ENCODE data around the gene SLC4A7. TPM values are rescaled to one million over a fixed set of nuclear protein-coding genes. Genes with fewer than 3 reads are reported as not detected.

Gene SLC4A7
- total and polyA plus RNA-seq, 2 experiments from 2014 or later: 25.5 to 73.4 TPM

GRCh38 chr3:27507111-27507510, 22.9 kb upstream of the SLC4A7 start:
- H3F3A ChIP-seq (ENCODE audit: insufficient read depth): peaks cover 28% of the 10 kb centered on the region
- no peak overlapping the region for H3K4me2 ChIP-seq (ENCODE audit: unreplicated experiment)
- no peaks in the 10 kb centered on the region for H4K20me1 ChIP-seq (ENCODE audit: insufficient read depth)
- H3K36me3 ChIP-seq (ENCODE audit: low read depth): no peaks in the 10 kb centered on the region
- TF ChIP-seq EZH2 (IDR thresholded peaks at IDR 0.05; ENCODE audit: insufficient read depth, poor library complexity, severe bottlenecking) (no peak), EZH2phosphoT487 (IDR thresholded peaks at IDR 0.05; ENCODE audit: insufficient read depth, low read depth) (no peak)
- no peaks in the 10 kb centered on the region for H3K9me3 ChIP-seq (ENCODE audit: low read depth)
- H3K79me2 ChIP-seq (ENCODE audit: insufficient read depth): no peaks in the 10 kb centered on the region
- H3K4me1 ChIP-seq (ENCODE audit: insufficient read depth): peaks cover 22% of the 10 kb centered on the region
- no peak overlapping the region for H3K9ac ChIP-seq
- no peak overlapping the region for H3K4me3 ChIP-seq
- no peaks in the 10 kb centered on the region for H3K9me2 ChIP-seq (ENCODE audit: insufficient read depth)
- H3K27me3 ChIP-seq (replicated peaks; ENCODE audit: insufficient read depth): no peaks in the 10 kb centered on the region
- no peak overlapping the region for H3K27ac ChIP-seq
- no peak for DNase-seq
- H2AFZ ChIP-seq: no peak overlapping the region
- in situ Hi-C loops (cut with MboI): no loop called here
- WGBS, 2 experiments (ENCODE audit: low coverage in 1 of 2, low lambda C conversion rate in 2 of 2, missing lambda C conversion rate in 2 of 2): 34 to 52% methylated on average over 1 of the region's 1 CpG

GRCh38 chr3:27504749-27505148, 20.6 kb upstream of the SLC4A7 start:
- Histone ChIP-seq H3K4me2 (ENCODE audit: unreplicated experiment) (peak overlapping the region; percentile 31), H3K27ac (peak overlapping the region; percentile 65; the same call in 1 of the 2 replicates)
- DNase-seq: no peak

GRCh38 chr3:27503526-27503925, 19.3 kb upstream of the SLC4A7 start:
- H3K9me3 ChIP-seq (ENCODE audit: low read depth): no peaks in the 10 kb centered on the region
- peak overlapping the region; percentile 65 for H3K27ac ChIP-seq
- H3K4me2 ChIP-seq (ENCODE audit: unreplicated experiment): peak overlapping the region; percentile 31
- H3K79me2 ChIP-seq (ENCODE audit: insufficient read depth): no peaks in the 10 kb centered on the region
- H3K9me2 ChIP-seq (ENCODE audit: insufficient read depth): no peaks in the 10 kb centered on the region
- no peaks in the 10 kb centered on the region for H4K20me1 ChIP-seq (ENCODE audit: insufficient read depth)
- H2AFZ ChIP-seq: no peak overlapping the region
- TF ChIP-seq EZH2phosphoT487 (IDR thresholded peaks at IDR 0.05; ENCODE audit: insufficient read depth, low read depth) (no peak), EZH2 (IDR thresholded peaks at IDR 0.05; ENCODE audit: insufficient read depth, poor library complexity, severe bottlenecking) (no peak)
- peaks cover 28% of the 10 kb centered on the region for H3F3A ChIP-seq (ENCODE audit: insufficient read depth)
- peak overlapping the region; percentile 0; the same call in 1 of the 2 replicates for H3K9ac ChIP-seq
- H3K36me3 ChIP-seq (ENCODE audit: low read depth): no peaks in the 10 kb centered on the region
- WGBS, 2 experiments (ENCODE audit: low coverage in 1 of 2, low lambda C conversion rate in 2 of 2, missing lambda C conversion rate in 2 of 2): 0 to 3% methylated on average over 5 of the region's 5 CpGs
- peaks cover 22% of the 10 kb centered on the region for H3K4me1 ChIP-seq (ENCODE audit: insufficient read depth)
- peak; percentile 80 for DNase-seq
- in situ Hi-C loops (cut with MboI): no loop called here
- no peak overlapping the region for H3K4me3 ChIP-seq
- H3K27me3 ChIP-seq (replicated peaks; ENCODE audit: insufficient read depth): no peaks in the 10 kb centered on the region

More at GRCh38 chr3:27504749-27505148, 20.6 kb upstream of the SLC4A7 start:
- no peak overlapping the region for H3K4me3 ChIP-seq
- no peak overlapping the region for H3K9ac ChIP-seq
- no peaks in the 10 kb centered on the region for H3K79me2 ChIP-seq (ENCODE audit: insufficient read depth)
- H3K4me1 ChIP-seq (ENCODE audit: insufficient read depth): peaks cover 22% of the 10 kb centered on the region
- TF ChIP-seq EZH2phosphoT487 (IDR thresholded peaks at IDR 0.05; ENCODE audit: insufficient read depth, low read depth): no peak
- TF ChIP-seq EZH2 (IDR thresholded peaks at IDR 0.05; ENCODE audit: insufficient read depth, poor library complexity, severe bottlenecking): no peak
- peaks cover 28% of the 10 kb centered on the region for H3F3A ChIP-seq (ENCODE audit: insufficient read depth)
- H3K36me3 ChIP-seq (ENCODE audit: low read depth): no peaks in the 10 kb centered on the region
- WGBS, 2 experiments (ENCODE audit: low coverage in 1 of 2, low lambda C conversion rate in 2 of 2, missing lambda C conversion rate in 2 of 2): 93 to 96% methylated on average over 1 of the region's 1 CpG
- no peaks in the 10 kb centered on the region for H3K9me3 ChIP-seq (ENCODE audit: low read depth)
- no peaks in the 10 kb centered on the region for H3K9me2 ChIP-seq (ENCODE audit: insufficient read depth)
- no peaks in the 10 kb centered on the region for H3K27me3 ChIP-seq (replicated peaks; ENCODE audit: insufficient read depth)
- in situ Hi-C loops (cut with MboI): no loop called here
- H4K20me1 ChIP-seq (ENCODE audit: insufficient read depth): no peaks in the 10 kb centered on the region
- H2AFZ ChIP-seq: peak overlapping the region; percentile 24; the same call in 1 of the 2 replicates

GRCh38 chr3:27501759-27502158, 17.6 kb upstream of the SLC4A7 start:
- Histone ChIP-seq H3K4me3 (no peak overlapping the region), H3K9ac (no peak overlapping the region), H4K20me1 (ENCODE audit: insufficient read depth) (no peaks in the 10 kb centered on the region), H3F3A (ENCODE audit: insufficient read depth) (peaks cover 20% of the 10 kb centered on the region), H3K36me3 (ENCODE audit: low read depth) (no peaks in the 10 kb centered on the region), H3K27ac (no peak overlapping the region), H3K9me3 (ENCODE audit: low read depth) (no peaks in the 10 kb centered on the region), H3K4me1 (ENCODE audit: insufficient read depth) (peaks cover 18% of the 10 kb centered on the region), H2AFZ (no peak overlapping the region), H3K79me2 (ENCODE audit: insufficient read depth) (no peaks in the 10 kb centered on the region), H3K4me2 (ENCODE audit: unreplicated experiment) (no peak overlapping the region), H3K27me3 (replicated peaks; ENCODE audit: insufficient read depth) (no peaks in the 10 kb centered on the region), H3K9me2 (ENCODE audit: insufficient read depth) (no peaks in the 10 kb centered on the region)
- TF ChIP-seq EZH2phosphoT487 (IDR thresholded peaks at IDR 0.05; ENCODE audit: insufficient read depth, low read depth) (no peak), EZH2 (IDR thresholded peaks at IDR 0.05; ENCODE audit: insufficient read depth, poor library complexity, severe bottlenecking) (no peak)
- in situ Hi-C loops (cut with MboI): no loop called here
- 93 to 97% methylated on average over 3 of the region's 3 CpGs for WGBS, 2 experiments (ENCODE audit: low coverage in 1 of 2, low lambda C conversion rate in 2 of 2, missing lambda C conversion rate in 2 of 2)
- DNase-seq: no peak

- Histone ChIP-seq H3K79me2 (ENCODE audit: insufficient read depth) (no peaks in the 10 kb centered on the region), H3K36me3 (ENCODE audit: low read depth) (no peaks in the 10 kb centered on the region), H3K9me3 (ENCODE audit: low read depth) (no peaks in the 10 kb centered on the region), H3F3A (ENCODE audit: insufficient read depth) (peaks cover 20% of the 10 kb centered on the region), H3K4me2 (ENCODE audit: unreplicated experiment) (no peak overlapping the region), H3K27ac (no peak overlapping the region), H3K9me2 (ENCODE audit: insufficient read depth) (no peaks in the 10 kb centered on the region), H3K27me3 (replicated peaks; ENCODE audit: insufficient read depth) (no peaks in the 10 kb centered on the region), H3K9ac (no peak overlapping the region), H3K4me3 (no peak overlapping the region), H3K4me1 (ENCODE audit: insufficient read depth) (peaks cover 18% of the 10 kb centered on the region), H4K20me1 (ENCODE audit: insufficient read depth) (no peaks in the 10 kb centered on the region), H2AFZ (no peak overlapping the region)
- TF ChIP-seq EZH2phosphoT487 (IDR thresholded peaks at IDR 0.05; ENCODE audit: insufficient read depth, low read depth) (no peak), EZH2 (IDR thresholded peaks at IDR 0.05; ENCODE audit: insufficient read depth, poor library complexity, severe bottlenecking) (no peak)
- DNase-seq: no peak
- in situ Hi-C loops (cut with MboI): no loop called here
These were observed 16.8 kb upstream of the SLC4A7 start for GRCh38 chr3:27500986-27501385.
